ENCODE measurements around the gene NUP35.
A peak's percentile ranks its signal among the peaks of the same experiment; 100 is the strongest.

NUP35 gene, protein sequence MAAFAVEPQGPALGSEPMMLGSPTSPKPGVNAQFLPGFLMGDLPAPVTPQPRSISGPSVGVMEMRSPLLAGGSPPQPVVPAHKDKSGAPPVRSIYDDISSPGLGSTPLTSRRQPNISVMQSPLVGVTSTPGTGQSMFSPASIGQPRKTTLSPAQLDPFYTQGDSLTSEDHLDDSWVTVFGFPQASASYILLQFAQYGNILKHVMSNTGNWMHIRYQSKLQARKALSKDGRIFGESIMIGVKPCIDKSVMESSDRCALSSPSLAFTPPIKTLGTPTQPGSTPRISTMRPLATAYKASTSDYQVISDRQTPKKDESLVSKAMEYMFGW

DNA sequence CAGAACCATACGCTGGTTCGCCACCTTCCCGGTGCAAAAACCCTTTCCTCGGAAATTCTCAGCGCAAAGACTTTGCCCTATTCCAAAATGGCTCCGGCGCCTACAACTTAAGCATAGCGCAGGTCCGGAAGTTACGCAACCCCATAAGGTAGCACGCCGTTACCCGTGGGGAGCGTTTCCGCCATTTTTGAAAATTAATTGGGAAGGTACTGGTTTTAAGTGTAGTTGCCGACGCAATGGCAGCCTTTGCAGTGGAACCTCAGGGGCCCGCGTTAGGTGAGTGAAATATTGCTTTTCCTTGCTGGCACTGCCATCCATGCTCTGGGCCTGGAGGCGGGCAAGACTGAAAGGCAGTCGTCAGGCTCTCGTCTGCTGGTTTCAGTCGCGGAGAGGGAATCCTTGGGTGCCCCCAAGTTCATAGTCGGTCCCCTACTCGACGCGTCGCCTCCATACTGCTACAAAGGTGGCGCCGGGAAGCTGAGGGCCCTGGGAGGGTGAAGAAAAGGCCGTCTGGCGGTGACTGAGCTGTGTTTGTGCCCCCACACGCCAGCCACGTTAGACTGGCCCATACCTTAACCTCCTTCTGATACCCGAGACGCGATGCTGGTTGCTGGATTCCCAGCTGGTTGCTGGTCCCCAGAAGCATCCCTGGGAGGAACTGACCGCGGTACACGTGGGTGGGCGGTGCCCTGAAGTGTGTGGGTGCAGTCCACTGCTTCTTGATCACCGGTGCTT, at the start of gene NUP35:
NUP35 (plus strand) TSS at position 222 of the 735 bp plus-strand sequence; CDS start at position 237, 15 bp downstream.
- DNase-seq: peak; percentile 59 to 72 (median 64)

DNA sequence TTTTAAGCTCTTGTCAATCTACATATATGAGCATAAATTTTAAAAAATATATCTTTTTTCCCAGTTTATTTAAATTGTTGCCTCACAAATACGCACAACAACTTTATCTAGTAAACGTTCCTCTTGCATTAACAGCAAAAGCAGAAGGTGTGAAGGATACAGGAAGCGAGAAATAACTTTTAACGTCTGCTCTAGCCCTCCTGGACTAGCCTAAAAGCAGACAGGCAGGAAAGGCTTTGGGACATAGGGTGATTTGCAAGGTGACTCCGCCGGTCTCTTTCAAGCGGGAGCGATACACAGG, 46.1 kb upstream of the NUP35 start:
- DNase-seq: no peak

DNA sequence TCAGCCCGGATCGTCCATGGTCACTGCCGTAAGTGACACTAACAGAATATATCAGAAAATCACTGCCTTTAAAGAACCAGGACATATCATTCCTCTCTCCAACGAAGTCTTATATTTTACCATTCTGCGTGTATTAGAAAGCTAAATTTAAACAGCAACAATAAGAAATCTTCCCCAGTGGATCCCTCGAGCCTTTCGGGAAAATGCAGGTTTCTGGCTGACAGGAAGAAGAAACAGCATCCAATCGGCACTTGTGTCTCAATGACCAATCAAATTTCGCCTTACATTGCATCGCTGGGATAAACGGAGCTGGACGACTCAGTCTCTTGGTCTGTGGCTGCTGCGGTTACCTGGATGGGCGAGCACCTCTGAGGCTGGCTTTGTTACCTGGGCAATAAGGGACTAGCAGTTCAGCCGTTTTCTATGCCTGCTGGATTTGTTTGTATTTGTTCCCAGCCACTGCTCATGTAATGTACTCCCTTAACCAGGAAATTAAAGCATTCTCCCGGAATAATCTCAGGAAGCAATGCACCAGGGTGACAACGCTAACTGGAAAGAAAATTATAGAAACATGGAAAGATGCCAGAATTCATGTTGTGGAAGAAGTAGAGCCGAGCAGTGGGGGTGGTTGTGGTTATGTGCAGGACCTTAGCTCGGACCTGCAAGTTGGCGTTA, 45.6 kb upstream of the NUP35 start, which contains the start of gene DUSP19:
DUSP19 (plus strand) TSS at position 284 of the 675 bp plus-strand sequence; CDS start at position 471, 187 bp downstream.
- peak in 3 of 4 experiments; percentile 29 to 67 (median 51) for DNase-seq

DNA sequence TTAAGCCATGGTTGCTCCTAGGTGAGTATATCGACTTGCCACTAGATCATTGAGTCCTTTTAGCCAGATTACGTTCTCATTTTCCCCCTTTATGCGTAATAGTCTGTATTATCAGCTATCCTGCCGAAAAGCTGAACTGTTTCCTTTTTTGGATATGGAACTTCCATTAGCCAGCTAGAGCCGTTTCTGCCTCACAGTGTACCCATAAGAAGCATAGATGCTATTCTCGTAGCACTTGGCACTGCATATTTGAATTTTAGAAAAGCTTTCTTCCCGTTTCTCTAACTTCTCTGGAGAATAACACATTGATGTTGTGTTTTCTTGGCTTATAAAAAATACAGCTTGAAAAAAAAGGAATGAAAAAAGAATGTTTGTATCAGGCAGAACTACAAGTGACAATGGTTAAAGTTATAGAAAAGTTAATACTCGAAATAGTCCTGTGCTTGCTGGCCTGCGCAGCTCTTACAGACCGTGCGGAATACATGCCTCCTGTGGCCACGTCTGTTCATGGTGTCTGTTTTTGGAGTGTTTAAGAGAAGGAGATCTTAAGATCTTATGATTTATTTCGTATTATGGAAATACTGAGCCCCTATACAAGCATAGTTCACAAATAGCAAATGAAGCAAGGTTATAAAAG, 45.0 kb upstream of the NUP35 start:
- no peak for DNase-seq

DNA sequence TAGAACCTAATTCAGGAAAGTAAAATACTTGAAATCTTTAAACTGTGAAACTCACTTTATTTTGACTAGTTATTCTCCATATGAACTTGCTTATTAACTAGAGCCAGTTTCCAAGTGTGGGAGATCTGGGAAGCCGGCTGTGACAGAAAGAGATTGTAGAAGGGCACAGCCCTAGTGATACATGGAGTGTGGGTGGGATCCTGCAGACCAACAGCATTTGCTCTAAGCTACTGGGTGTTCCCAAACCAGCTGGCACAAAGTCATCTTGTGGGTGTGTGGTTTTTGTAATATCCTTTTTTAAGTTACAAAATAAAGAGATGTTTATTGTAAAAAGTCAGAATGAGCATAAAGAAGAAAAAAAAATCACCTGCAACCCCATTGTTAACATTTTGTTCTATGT, 42.3 kb upstream of the NUP35 start:
- no peak for DNase-seq

DNA sequence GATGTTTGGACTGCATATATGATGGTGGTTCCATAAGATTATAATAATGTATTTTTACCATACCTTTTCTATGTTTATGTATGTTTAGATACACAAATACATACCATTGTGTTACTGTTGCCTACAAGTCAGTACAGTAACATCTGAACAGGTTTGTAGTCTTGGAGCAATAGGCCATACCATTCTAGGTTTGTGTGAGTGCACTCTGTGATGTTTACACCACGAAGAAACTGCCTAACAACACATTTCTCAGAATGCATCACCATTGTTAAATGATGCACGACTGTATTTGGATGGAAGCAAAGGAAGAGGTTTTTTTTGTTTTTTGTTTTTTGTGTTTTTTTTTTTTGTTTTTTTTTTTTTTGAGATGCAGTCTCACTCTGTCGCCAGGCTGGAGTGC, 36.2 kb upstream of the NUP35 start:
- no peak for DNase-seq

DNA sequence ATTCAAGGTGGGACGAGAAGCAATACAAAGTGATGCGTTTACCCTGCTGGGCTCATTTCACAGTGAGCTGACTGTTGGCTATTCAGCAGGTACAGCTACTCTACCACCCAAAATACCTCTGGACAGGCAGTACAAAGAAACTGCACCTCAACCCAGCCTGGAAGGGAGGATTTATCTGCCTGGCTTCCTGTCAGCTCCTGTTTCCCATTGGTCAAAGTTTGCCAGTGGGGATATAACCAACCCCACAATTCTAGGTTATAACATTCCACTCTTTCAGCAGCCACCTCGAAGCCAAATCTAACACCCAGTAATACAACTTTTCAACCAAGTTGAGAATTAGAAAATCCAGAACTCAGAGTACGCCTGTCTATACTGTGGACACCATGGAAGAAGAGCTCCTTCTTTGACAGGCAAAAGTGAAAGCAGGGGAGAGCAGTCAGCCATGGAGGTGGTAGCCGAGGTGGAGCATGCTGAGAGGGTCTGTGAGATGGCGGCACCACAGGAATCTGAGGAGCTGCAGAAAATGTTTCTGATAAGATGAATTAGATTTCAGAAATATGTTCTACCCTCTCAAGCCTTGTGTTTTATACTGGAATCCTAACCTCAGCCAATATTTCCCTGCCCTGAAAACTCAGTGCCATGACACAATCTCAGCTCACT, 34.9 kb upstream of the NUP35 start:
- no peak for DNase-seq

DNA sequence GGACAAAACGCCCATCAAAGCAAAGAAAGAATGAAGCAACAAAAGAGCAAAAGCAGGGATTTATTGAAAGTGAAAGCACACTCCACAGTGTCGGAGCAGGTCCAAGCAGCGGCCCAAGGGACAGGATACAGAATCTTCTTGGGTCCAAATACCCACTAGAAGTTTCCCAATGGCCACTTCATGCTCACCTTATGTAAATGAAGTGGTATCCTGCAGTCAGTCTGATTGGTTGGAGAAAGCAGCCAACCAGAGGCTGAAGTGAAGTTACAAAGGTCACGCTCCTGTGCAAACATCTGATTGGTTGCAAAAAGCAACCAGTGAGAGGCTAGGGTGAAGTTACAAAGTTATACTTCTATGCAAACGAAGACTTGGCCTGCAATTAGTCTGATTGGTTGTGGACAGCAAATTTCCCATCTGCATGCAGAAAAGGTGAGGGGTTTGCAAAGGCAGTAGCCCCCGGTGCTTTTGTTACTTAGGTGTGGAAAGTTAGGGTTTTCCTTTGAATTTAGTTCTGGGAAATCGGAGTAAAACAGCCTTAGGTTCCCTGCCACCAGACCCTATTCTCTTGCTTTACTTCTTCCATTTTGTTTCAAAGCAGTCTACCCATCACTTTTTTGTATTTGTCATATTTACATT, 32.8 kb upstream of the NUP35 start:
- no peak for DNase-seq

DNA sequence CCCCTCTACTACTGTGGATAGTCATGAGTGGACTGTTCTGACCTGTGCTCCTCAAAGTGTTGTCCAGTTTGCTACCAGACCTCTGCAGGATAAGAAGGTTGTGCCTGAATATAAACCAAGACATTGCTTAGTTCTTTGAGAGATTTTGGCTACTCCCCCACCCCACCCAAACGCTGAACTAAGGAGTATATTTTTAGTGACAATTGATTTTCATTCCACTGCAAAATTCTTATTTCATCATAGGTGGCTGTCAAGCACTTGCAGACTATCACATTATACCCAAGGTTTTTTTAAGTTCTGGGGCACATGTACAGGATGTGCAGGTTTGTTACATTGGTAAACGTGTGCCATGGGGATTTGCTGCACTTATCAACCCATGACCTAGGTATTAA, 32.3 kb upstream of the NUP35 start:
- DNase-seq: no peak

DNA sequence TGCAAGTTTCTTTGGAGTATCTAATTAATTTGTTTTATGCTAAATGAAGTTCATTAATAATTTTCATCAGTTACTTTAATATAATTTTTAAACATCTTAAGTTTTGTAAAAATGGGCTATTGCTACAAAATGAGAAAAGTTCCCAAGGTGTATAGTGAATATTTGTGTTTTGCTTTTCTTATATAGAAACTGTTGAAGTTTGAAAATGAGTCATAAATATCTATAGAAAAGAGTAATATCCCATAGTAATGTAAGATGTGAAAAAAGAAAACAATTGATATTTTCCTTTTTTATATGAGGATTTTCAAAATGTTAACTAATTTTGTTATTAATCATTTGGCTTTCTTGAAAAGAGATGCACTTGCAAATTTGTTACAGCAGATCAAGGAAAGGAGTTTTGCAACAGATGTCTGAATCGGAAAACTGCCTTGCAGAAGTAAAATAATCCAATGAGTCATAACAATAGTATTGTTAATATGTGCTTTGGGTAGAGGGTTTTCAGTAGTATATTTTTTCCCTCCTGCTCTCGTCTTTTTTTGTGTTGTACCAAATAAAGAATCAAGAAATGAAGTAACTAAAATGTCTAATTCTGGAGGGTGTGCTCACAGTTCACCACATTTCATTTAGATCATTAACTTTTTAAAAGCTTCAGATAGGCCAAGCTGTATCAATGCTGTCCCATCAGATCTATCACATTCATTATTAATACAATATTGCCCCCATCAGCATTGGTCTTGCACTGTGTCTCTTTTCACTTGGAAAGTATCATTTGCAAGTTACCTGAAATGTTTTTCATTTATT, 30.2 kb upstream of the NUP35 start:
- DNase-seq: no peak

DNA sequence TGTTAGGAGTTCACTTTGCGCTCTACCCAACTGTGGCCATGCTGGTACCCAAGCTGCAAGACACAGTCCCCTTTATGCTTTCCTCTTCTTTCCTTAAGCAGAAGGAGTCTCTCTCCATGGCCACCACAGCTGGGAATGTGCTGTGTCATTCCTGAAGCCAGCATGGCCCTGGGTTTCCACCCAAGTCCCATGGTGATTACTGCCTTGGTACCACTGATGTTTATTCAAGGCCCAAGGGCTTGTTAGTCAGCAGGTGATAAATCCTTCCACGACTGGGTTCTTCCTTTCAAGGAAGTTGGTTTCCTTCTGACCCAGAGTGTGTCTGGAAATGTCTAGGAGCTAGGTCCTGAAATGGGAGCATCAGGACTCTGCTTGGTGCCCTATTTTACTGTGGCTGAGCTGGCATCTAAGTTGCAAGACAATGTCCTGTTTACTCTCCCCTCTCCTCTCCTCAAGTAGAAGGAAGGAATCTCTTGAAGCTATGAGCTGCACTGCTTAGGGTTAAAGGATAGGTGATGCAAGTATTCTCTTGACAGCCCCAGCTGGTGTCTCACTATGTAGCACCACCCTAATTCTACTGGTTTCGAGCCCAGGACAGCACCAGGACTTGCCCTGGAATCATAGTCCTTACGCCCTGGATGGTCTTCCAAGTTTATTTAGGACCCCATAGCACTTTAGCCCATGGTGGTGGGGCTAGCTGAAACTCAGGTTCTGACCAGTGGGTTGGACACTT, 18.7 kb upstream of the NUP35 start:
- DNase-seq: no peak

DNA sequence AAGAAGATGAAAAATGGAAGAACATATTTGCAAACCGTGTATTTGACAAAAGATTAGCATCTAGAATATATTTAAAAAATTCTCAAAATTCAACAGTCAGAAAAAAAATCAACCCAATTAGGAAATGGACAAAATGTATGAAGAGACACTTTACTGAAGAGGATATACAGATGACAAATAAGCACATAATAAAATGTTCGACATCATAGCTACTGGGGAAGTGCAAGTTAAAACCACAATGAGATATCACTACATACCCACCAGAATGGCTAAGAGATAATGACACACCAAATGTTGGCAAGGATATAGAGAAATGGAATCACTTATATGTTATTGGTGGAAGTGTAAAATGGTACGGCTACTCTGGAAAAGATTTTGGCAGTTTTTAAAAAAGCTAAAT, 11.7 kb upstream of the NUP35 start:
- no peak for DNase-seq

DNA sequence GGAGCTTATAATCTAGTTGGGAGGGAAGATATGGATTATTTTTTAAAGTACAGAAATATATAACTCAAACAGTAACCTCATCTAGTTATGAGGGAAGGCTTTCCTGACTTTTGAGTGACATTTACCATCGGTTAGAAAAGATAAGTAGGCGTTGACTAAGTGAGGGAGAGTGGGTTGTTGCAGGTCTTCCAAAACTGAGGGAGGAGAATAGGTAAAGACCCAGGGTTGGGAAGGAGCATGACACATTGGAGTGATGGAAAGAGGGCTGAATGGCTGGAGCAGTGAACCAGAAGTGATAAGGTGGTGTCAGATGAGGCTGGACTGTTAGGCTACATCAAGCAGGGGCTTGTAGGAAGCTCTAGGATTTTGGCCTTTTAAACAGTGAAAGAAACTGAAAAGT, 10.6 kb upstream of the NUP35 start:
- DNase-seq: no peak

DNA sequence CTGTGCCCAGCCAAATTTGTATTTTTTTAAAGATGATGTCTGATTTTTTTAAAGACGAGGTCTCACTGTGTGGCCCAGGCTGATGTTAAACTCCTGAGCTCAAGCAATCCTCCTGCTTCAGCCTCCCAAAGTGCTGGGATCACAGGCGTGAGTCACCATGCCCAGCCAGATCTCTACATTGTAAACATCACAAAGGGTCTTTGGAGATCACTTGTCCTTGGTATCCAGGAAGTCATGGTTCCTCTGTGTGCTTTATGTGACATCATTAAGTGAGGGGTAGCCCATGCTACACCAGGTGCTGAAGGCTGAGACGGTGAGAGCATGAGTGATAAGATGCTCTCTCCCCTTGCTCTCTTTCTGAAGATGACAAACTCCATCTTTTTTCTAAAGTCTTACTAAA, 7.0 kb upstream of the NUP35 start:
- DNase-seq: no peak

DNA sequence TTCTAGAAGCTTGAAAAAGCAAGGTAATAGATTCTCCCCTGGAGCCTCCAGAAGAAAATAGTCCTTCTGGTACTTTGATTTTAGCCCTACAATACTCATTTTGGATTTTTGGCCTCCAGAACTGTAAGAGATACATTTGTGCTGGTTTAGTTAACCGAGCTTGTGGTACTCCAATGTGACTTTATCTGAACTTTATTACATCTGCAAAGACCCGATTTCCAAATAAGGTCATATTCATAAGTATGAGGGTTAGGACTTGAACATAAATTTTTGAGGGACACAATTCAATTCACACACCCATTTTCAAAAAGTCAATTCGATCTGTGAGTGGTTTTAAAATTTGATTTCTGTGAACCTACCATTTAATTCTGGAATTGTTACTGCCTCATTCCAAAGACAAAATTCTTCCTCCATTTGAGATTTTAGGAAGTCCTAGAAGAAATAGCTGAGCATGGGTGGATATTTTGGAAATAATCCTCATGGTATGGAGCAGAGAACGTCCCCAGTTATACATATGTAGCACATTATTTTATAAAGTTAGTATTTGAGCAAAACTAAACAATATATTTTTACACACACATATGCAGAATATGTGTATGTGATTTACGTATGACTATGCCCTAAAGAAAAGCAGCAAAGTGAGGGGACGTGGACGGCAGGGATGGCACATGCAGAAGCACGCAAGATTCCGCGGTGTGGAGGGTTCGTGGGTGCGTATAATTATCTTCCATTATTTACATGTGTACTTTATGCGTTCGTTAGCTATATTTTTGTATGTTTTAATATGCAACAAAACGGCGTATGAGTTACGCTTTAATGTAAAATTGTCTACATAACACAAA, 905 bp upstream of the NUP35 start:
- no peak for DNase-seq

DNA sequence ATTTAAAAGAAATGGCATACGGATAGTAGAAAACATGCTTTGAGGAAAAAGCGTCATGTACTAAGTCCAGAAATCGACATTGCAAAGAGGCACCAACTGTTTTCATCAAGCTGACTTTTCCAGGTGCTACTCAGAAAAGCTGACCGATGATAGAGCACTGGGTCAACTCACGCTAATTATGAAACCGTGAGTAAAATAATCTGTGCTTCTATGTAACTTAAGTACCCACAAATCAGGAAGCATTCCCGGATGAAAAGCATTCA, 353 bp upstream of the NUP35 start:
- DNase-seq: no peak

DNA sequence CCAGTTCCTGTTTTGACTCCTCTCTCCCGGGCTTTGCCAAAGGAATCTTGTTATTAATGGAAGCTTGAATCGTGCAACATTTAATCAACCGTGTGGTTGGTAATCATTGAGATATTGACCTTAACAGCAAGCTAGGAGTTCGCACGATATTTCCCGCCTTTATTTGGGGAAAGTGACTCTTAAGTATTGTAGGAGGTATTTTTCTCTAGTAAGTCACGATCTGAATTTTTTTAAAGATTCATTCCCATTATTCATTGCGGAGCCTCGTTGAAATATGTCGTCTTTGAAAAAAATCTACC, 663 bp downstream of the NUP35 start:
- no peak for DNase-seq

DNA sequence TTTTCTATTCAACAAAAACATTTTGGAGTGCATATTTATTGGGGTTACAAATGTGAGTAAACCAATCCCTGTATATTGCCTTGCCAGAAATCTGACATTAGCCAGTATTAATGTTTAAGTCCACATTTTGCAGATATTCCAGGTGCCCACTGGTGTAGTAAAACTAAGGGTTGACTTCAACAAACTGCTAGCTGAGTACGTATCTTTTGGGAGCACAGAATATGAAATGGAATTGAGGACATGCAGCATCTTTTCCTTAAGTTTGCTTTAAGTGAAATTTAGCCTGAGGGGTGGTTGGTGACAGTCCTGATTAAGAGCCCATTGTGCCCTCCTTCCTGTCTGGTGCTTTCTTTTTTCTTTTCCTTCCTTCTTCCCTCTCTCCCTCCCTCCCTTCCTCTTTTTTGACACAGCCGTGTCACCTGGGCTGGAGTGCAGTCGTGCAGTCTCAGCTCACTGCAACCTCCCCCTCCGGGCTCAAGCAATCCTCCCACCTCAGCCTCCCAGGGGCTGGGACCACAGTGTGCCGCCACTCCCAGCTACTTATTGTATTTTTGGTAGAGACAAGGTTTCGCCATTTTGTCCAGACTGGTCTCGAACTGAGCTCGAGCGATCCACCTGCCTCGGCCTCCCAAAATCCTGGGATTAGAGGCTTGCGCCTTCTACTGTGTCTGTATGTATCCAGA, 1.6 kb downstream of the NUP35 start:
- DNase-seq: no peak

DNA sequence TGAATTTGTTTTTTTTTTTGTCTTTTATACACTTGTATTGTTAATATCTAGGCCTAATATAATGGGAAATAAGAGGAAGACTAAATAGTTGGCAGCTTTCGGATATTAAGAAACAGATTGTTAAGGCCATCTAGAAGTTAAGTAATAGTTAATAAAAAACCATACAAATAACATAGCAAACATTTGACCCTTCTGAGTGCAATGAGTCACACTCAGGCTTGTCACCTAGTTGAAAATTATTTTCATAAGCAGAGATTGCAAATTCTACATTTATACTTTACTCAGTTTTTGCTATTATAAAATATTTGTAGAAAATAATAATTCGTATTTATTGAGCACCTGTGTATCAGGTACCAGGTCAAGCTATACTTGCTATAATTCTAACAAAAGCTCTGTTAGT, 2.4 kb downstream of the NUP35 start:
- no peak for DNase-seq

DNA sequence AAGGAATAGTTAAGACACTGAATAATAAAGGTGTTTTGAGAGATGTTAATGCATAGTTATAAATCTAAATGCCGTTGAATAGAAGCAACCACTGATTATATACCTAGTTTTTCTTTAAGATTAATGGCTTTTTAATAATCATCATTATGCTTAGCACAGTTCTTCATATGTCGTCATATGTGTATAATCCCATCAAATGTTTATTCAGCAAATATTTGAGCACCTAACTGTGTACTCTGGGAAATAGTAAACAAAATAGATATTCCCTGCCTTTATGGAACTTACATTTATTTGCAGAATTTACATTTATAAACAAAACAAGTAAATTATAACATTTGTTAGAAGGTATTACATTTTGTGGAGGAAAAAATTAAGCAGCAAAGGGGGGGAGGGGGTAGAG, 9.8 kb downstream of the NUP35 start:
- no peak for DNase-seq
